A172 (cell line): ENCODE measurements around the gene SP110. TPM values are rescaled to one million over a fixed set of nuclear protein-coding genes. Genes with fewer than 3 reads are reported as not detected.
"Not testable (repeated sequence)": the region's sequence is repeated elsewhere in the genome, so short reads cannot be mapped to it uniquely, and the experiment has no call there.

Experiments used
- DNase-seq: peaks from one replicate; pipeline ENCODE4 v3.0.0-alpha.2; 2015; ENCODE audit warnings: low spot score
- total RNA-seq: library from RNA; depleted of rRNA; stranded (reverse); fragments of >200 nt; shearing (Covaris generic); gene quantifications from 2 replicates; pipeline ENCODE4 v1.2.3, GENCODE V29; 2014

The SP110 gene
- total RNA-seq, 1 experiment from 2014 or later, result 22.6 TPM

GRCh38 chr2:230224458-230224857 is 4.7 kb upstream of the SP110 start:
- DNase-seq, result no peak

- DNase-seq, result not testable (repeated sequence)
Measured at GRCh38 chr2:230222829-230223228, 3.0 kb upstream of the SP110 start.

DNA sequence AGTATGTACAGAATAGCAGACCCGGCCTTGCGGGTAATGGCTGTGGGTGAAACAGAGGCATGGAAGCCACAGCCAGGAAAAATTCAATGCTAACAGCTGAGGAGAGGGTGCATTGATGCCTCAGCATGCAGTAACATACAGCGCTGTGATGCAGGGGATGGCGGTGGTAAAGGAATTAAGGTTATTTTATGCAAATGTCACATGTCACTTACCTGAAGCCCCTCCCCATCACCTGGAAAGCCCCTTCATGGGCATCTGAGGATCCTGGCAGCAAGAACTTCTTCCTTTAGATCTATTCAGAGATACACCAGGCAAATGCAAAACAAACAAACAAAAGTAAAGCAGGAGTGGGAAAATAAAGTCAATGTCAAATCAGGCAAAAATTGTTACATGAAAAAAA is 1.7 kb upstream of the SP110 start:
- DNase-seq, result no peak

- DNase-seq, result peak; percentile 6
Measured at GRCh38 chr2:230220347-230220969, 674 bp upstream of the SP110 start.

- DNase-seq, result no peak
Measured at GRCh38 chr2:230218421-230218820, 1.4 kb downstream of the SP110 start.

- no peak for DNase-seq
Measured at GRCh38 chr2:230217424-230217823, 2.4 kb downstream of the SP110 start.

DNA sequence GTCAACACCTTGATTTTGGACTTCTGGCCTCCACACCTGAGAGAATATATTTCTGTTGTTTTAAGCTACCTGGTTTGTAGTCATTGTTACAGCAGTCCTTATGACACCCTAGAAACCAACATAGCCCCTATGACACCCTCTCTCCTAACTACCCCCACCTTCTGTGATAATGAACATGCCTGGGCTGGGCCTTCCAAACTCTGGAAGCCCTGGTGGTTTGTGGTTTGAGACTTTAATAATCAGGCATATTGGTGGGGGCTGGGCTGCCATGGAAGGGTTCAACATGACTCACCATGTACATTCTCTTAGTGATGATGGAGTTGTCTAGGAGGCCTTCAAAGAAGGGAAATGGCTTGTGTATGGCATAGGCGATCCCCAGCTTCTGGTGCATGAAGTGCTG is 3.3 kb downstream of the SP110 start:
- no peak for DNase-seq

- DNase-seq, result no peak
Measured at GRCh38 chr2:230209422-230210051, 10.2 kb downstream of the SP110 start.

DNA sequence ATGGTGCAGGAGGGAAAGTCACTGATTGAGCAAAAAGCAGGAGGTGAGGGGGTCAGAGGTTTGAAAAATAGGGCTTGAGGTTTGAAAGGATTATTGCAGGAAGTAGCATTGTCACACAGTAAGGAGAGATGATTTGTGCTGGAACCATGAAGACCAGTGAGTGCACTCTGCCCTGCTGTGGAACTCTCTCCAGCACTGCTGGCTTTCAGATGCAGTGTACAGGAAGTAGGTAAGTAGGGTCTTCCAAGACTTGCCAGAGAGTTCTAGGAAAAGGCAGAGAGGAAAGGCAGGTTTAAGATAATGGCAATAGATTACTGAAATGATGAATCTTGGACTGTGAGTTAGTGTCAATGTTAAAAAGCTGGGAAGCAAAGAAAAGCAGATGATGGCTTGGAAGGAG is 11.2 kb downstream of the SP110 start:
- no peak for DNase-seq

GRCh38 chr2:230205721-230206120 is 14.1 kb downstream of the SP110 start:
- no peak for DNase-seq

GRCh38 chr2:230205034-230205433 is 14.8 kb downstream of the SP110 start:
- no peak for DNase-seq

GRCh38 chr2:230203110-230203676 is 16.6 kb downstream of the SP110 start:
- DNase-seq, result no peak

DNA sequence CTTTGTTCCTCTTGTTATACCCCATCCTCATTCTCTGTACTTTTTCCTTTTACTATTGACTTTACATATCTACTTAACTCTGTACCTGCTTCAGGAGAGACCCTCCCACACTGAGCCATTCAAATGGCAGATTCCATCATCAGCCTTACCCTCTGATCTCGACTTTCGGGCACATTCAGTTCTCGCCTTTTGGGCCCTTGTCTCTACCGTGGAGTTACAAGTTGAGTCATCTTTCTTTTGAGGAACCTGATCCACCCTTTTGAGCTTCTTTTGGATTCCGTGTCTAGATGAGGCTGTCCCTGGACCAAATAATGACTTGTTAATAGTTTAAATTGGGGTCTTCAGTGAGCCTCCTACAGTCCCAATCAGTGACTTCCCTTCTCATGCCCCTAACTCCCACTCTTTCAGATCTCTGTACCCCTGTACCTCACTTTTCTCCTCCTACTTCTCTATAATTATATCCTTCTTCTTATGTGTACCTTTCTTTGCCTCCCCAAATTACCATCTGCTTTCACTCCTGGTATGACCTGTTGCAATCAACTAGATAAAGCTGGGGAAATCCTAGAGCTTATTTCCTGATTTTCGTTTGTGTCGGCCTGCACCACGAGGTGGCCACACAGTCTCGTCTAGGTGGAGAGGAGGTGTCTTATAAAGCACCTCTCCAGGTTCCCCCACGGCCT is 17.2 kb downstream of the SP110 start:
- no peak for DNase-seq

GRCh38 chr2:230184727-230185578 is 34.8 kb downstream of the SP110 start:
- peak; percentile 5 for DNase-seq

DNA sequence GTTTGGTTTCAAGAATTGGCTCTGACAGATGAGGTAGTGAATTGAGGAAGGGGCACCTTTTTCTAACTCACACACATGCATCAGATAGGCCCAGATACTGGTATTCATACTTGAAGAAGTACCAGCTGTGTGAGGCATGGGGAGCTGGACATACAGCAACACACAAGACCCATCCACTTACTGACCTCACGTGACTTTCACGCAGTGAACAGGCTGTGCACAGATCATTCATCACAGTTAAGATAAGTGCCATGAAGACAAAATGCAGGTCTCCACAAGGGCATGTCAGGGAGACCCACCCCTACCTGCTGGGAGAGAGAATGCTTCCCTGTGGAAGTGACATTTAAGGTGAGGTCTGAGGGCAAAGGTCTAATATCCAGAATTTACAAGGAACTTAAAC is 38.6 kb downstream of the SP110 start:
- DNase-seq, result no peak

- DNase-seq, result no peak
Measured at GRCh38 chr2:230179907-230180306, 39.9 kb downstream of the SP110 start.

DNA sequence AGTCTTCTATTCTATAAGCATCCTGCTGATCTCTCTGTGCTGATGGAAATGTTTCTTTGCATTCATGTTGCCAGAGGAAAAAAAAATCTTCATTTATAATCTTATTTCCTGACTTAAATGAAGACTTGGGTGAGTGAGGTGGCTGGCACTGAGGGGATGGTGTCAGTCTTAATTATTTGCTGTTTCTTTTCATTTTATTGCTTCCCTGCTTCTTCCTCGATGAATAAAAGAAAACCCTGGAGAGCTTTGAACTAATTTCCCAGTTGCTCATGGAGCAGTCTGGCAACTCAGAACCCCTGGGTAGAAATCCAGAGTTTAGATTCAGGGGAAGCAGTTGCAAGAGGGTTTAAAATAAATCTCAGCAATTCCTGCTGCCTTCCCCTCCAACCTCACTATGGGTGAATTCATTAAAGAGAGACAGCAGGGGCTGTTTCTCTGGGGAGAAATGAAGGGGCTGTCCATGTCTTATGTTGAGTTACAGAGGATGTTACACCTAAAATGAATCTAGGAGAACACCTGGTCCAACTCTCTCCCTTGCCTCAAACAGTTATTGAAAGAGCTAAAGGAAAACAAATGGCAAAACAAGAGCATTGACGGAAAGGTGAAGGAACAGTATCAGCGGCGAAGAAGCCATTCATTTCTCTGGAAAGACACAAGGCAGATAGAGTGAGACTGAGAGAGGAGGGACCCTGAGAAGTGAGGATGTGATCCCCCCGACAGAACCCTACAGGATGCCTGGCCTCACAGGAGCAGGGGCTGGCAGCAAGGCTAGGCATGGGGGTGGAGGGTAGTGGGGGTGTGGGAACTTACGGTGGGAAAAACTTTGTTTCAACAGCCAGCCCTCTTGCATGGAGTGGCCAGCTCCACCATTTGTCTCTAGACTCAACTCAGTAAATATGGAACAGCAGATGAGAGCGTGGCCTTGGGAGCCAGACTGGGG is 41.0 kb downstream of the SP110 start:
- no peak for DNase-seq

DNA sequence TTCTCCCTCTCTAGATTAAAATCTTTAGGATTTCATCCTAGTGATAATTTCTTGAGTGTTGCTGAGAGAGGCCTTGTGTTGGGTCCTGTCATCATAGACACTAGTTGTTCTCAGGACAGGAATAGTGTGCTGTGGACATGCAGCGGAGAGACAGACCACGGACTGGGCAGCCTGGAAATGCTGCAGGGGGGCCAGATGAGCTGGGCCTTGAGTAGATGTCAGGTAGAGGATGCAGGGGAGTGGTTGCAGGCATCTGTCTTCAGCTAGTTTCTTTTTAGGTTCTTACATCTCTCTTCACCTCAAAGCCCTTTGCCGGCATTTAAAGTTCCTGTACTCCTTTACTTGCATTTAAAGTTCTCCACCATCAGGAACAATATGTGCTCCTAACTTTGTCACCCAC is 42.8 kb downstream of the SP110 start:
- DNase-seq, result no peak

DNA sequence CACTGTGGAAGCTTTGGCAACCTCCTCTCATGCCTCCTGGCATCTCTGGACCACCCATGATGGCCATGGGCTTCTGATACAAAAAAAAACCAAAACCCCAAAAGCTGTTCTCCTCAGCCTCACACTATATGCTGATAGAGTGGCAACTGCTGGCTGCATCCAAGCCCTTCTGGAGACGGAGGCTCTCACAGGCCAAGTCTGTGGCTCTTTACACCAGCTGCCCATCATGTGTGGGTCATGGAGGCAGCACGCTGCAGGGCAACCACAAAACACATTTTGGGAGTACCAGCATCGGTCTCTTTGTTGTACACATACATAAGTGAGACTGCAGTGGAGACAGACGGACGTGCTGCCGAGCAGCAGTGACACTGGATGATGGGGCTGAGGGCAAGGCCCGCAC is 45.3 kb downstream of the SP110 start:
- no peak for DNase-seq

DNA sequence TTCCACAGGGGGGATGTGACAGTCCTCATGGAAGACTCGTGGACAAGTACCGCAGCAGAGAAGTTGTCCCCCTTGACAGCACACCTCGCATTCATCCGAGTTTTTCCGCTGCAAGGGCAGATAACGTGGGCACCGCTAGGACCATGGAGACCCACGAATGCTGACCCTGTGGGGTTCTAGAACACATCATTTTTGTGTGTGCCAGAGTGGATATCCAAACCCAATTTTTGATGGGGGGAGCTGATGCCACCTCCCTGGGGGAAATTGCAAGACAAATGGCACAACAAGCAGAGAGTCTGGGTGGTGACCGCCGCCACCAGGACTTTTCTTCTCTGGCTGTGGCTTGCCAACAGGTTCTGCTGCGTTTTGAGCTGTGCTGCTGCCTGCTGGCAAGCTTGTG is 46.9 kb downstream of the SP110 start:
- no peak for DNase-seq

DNA sequence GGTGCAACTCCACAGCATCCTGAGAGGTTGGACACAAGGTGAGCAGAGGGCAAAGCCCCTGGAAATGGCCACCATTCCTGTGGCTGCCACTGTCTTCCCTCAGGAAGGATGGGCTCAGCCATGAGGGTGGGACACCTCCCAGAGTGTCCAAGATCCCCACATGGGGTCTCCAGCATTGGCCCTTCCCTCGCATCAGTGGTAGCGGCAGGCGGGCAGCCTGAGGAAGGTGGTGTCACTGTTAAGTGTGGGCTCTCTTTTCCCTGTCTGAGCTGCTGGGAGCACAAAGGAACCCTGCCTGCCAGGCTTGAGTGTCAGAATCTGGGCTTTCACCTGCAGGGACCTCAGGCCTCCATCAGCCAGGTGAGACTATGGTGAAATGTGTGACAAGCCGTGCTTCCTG is 47.6 kb downstream of the SP110 start:
- no peak for DNase-seq
